DOHH2 (cell line): ENCODE measurements around the gene BBS7.
A peak's percentile ranks its signal among the peaks of the same experiment; 100 is the strongest.

Experiments
- CTCF ChIP-seq: fragments of 200-600 bp; sonication (generic); IDR thresholded peaks from one replicate; pipeline ENCODE4 v1.5.1; 2014; ENCODE audit warnings: antibody characterized with exemption, mild to moderate bottlenecking, low read depth, low read length; ENCODE audit not compliant: poor library complexity, severe bottlenecking
- EZH2phosphoT487 ChIP-seq: fragments of 200-600 bp; sonication (generic); IDR thresholded peaks from 2 replicates; pipeline ENCODE4 v1.6.1; 2017; ENCODE audit warnings: borderline replicate concordance, mild to moderate bottlenecking, antibody characterized with exemption, low read length, moderate library complexity, mixed read lengths

DNA sequence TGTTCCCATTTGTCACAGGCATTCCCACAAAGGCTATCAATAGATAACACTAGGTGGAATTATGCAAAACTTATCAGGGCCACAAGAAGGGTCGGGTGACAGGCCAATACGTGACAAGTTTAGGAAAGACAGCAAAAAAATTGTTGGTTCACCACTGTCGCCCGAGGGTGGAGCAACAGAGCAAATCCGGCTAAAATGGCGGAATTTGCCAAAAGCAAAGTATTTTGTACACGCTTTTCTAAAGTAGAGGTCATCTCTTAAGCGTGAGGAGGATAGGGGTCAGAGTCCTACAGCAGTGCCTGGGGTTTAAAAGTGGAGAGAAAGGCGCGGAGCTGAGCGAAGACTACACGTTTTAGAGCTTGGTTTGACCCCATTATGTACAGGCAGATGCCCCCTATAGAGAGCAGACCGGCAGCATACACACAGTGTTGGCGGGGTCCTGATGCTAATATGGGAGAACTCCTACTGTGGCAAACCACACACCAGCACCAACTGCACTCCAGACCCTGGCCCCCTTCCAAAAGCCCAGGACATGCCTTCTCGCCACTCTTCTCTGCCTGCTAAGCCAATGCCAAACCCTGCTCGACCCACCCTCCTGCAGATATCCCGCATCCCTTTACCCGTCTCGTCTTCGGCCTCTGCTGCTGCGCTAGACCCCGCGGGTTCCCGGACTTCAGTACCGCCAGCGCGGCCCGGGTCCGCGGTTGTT lies 47.3 kb downstream of the BBS7 start:
- TF ChIP-seq CTCF (peak; percentile 53), EZH2phosphoT487 (no peak)
